Measurements from ENCODE around the gene LOXL1.
A peak's percentile ranks its signal among the peaks of the same experiment; 100 is the strongest.
"Not testable (repeated sequence)": the region's sequence is repeated elsewhere in the genome, so short reads cannot be mapped to it uniquely, and the experiment has no call there.

The LOXL1 gene

GRCh38 chr15:73954188-73955145 is 28.2 kb downstream of the LOXL1 start:
- no peak for DNase-seq (ENCODE audit: low read depth)

- DNase-seq (ENCODE audit: low read depth), result no peak
Measured at GRCh38 chr15:73955326-73955725, 29.1 kb downstream of the LOXL1 start.

- no peak for DNase-seq (ENCODE audit: low read depth)
Measured at GRCh38 chr15:73955861-73956742, 29.8 kb downstream of the LOXL1 start.

- DNase-seq (ENCODE audit: low read depth), result no peak
Measured at GRCh38 chr15:73956743-73957135, 30.5 kb downstream of the LOXL1 start.

GRCh38 chr15:73957276-73957675 is 31.0 kb downstream of the LOXL1 start:
- no peak for DNase-seq (ENCODE audit: low read depth)

GRCh38 chr15:73957785-73958184 is 31.5 kb downstream of the LOXL1 start:
- no peak for DNase-seq (ENCODE audit: low read depth)

GRCh38 chr15:73959012-73959581 is 32.8 kb downstream of the LOXL1 start:
- no peak for DNase-seq (ENCODE audit: low read depth)

- no peak for DNase-seq (ENCODE audit: low read depth)
Measured at GRCh38 chr15:73959801-73960200, 33.5 kb downstream of the LOXL1 start.

- DNase-seq (ENCODE audit: low read depth), result not testable (repeated sequence)
Measured at GRCh38 chr15:73960472-73961070, 34.3 kb downstream of the LOXL1 start.

GRCh38 chr15:73962433-73962832 is 36.2 kb downstream of the LOXL1 start:
- no peak for DNase-seq (ENCODE audit: low read depth)

- DNase-seq (ENCODE audit: low read depth), result peak; percentile 75
Measured at GRCh38 chr15:73964736-73965093, 38.5 kb downstream of the LOXL1 start.

- DNase-seq (ENCODE audit: low read depth), result peak; percentile 21
Measured at GRCh38 chr15:73965094-73965757, 39.0 kb downstream of the LOXL1 start.

GRCh38 chr15:73965758-73966113 is 39.5 kb downstream of the LOXL1 start:
- no peak for DNase-seq (ENCODE audit: low read depth)

- DNase-seq (ENCODE audit: low read depth), result no peak
Measured at GRCh38 chr15:73968461-73968860, 42.2 kb downstream of the LOXL1 start.

- no peak for DNase-seq (ENCODE audit: low read depth)
Measured at GRCh38 chr15:73969151-73969759, 43.0 kb downstream of the LOXL1 start.

- DNase-seq (ENCODE audit: low read depth), result peak; percentile 67
Measured at GRCh38 chr15:73972984-73973682, 46.9 kb downstream of the LOXL1 start.

- not testable (repeated sequence) for DNase-seq (ENCODE audit: low read depth)
Measured at GRCh38 chr15:73973683-73974200, 47.5 kb downstream of the LOXL1 start.

- not testable (repeated sequence) for DNase-seq (ENCODE audit: low read depth)
Measured at GRCh38 chr15:73975440-73976125, 49.3 kb downstream of the LOXL1 start.

- DNase-seq (ENCODE audit: low read depth), result no peak
Measured at GRCh38 chr15:73978896-73979295, 52.6 kb downstream of the LOXL1 start.

GRCh38 chr15:73979636-73980035 is 53.4 kb downstream of the LOXL1 start:
- no peak for DNase-seq (ENCODE audit: low read depth)

Data from stimulated activated CD4-positive, alpha-beta T cell treated with anti-CD3 and anti-CD28 coated beads, Interleukin-2, amount 100 ng/mL, for 4 hours (primary cell).